Panc1 (cell line): ENCODE measurements around the gene CPLX1. TPM values are rescaled to one million over a fixed set of nuclear protein-coding genes. Genes with fewer than 3 reads are reported as not detected.

Source experiments
- ATAC-seq: fragments of 200-7000 bp; cut with Tn5 transposase; 2 replicates; pipeline ENCODE4 v1.9.1; 2020; ENCODE audit warnings: mild to moderate bottlenecking, moderate library complexity
- BruUV-seq: library from RNA; stranded (reverse); fragments of 400-500 nt; replicated peaks from 2 replicates; lab custom pipeline; 2021; lab: Mats Ljungman, UMichigan
- CTCF ChIA-PET: fragments of 300-600 bp; sonication (Branson Sonifier 250); formaldehyde crosslinking; loops from one replicate; lab custom pipeline; 2022; ENCODE audit warnings: antibody characterized with exemption; lab: Charles Lee
- POLR2A ChIA-PET: fragments of 300-600 bp; sonication (Branson Sonifier 250); formaldehyde crosslinking; loops from one replicate; lab custom pipeline; 2022; ENCODE audit warnings: antibody characterized with exemption; lab: Charles Lee
- DNase-seq: peaks from one replicate; pipeline ENCODE4 v3.0.0-alpha.2; 2010; ENCODE audit warnings: low read depth, low spot score
- H3K27ac ChIP-seq: 2 replicates; pipeline ENCODE4 v1.5.1; 2011; ENCODE audit warnings: mild to moderate bottlenecking, low read length, inconsistent platforms
- H3K27me3 ChIP-seq: fragments of 200-500 bp; sonication (Bioruptor generic); 2 replicates; pipeline ENCODE4 v1.6.0; 2014; ENCODE audit warnings: low read length, inconsistent platforms; ENCODE audit not compliant: control insufficient read depth, insufficient read depth
- H3K36me3 ChIP-seq: fragments of 200-500 bp; sonication (Bioruptor generic); 2 replicates; pipeline ENCODE4 v1.5.1; 2014; ENCODE audit warnings: inconsistent platforms, mild to moderate bottlenecking, low read length, moderate library complexity; ENCODE audit not compliant: control insufficient read depth, insufficient read depth
- H3K4me1 ChIP-seq: 2 replicates; pipeline ENCODE4 v1.5.1; 2011; ENCODE audit warnings: inconsistent platforms, mild to moderate bottlenecking, low read length, moderate library complexity; ENCODE audit not compliant: control insufficient read depth, insufficient read depth
- H3K4me3 ChIP-seq, 2 experiments: 2 replicates each; pipeline ENCODE4 v1.5.1; 2011 to 2012; ENCODE audit warnings: low read depth in 2 of 2, low read length in 2 of 2, mild to moderate bottlenecking in 2 of 2, inconsistent platforms in 1 of 2, moderate library complexity in 1 of 2
- H3K9me3 ChIP-seq: fragments of 200-500 bp; sonication (Bioruptor generic); 2 replicates; pipeline ENCODE4 v1.5.1; 2014; ENCODE audit warnings: low read depth, mild to moderate bottlenecking, inconsistent platforms, low read length, moderate library complexity; ENCODE audit not compliant: control insufficient read depth, insufficient read depth
- CTCF ChIP-seq: fragments of 450-650 bp; IDR thresholded peaks from 2 replicates; pipeline ENCODE4 v1.5.1; 2017; ENCODE audit warnings: mild to moderate bottlenecking
- POLR2AphosphoS5 ChIP-seq: IDR thresholded peaks from 2 replicates; pipeline ENCODE4 v1.6.1; 2012; ENCODE audit warnings: mild to moderate bottlenecking, low read depth, low read length, moderate library complexity
- SIN3A ChIP-seq: IDR thresholded peaks from 2 replicates; pipeline ENCODE4 v1.6.1; 2012; ENCODE audit warnings: low read depth, mild to moderate bottlenecking, low read length, moderate library complexity, borderline replicate concordance; ENCODE audit not compliant: insufficient read depth
- TCF7L2 ChIP-seq: IDR thresholded peaks from 2 replicates; pipeline ENCODE4 v1.6.1; 2011; ENCODE audit warnings: mild to moderate bottlenecking, low read depth, low read length, inconsistent platforms
- in situ Hi-C: cut with HindIII; loops from 2 replicates; pipeline ENCODE4 v1.10.0; 2016; ENCODE audit warnings: low sequenced_read_pairs, low pct_unique_long_range_greater_than_20kb
- intact Hi-C: fragments of 100-400 bp; cut with micrococcal nuclease; formaldehyde crosslinking; loops from one replicate; pipeline ENCODE4 v1.10.0; 2022; ENCODE audit not compliant: unreplicated experiment
- total RNA-seq: library from RNA; stranded (reverse); gene quantifications from one replicate; pipeline ENCODE4 v1.2.1, GENCODE V29; 2021; ENCODE audit not compliant: unreplicated experiment
- TF ChIP-seq, protein P1 (sequence below), 2 experiments: IDR thresholded peaks; 2 replicates each; pipeline ENCODE4 v1.6.1; 2011 to 2012; ENCODE audit warnings: low read depth in 2 of 2, control low read depth in 1 of 2, low read length in 1 of 2, mild to moderate bottlenecking in 1 of 2, moderate library complexity in 1 of 2; ENCODE audit not compliant: insufficient read depth in 1 of 2

The CPLX1 gene
- total RNA-seq, 1 experiment from 2014 or later: 6.7 TPM

- no peaks in the 10 kb centered on the region for H3K9me3 ChIP-seq
- in situ Hi-C loops (no loop called here), intact Hi-C loops (no loop called here)
- DNase-seq: no peak
- ChIA-PET CTCF (interaction anchor here (0.6 kb wide), 1 partner anchor 100 kb away, joined by 3 read pairs; no protein-coding TSS in a partner anchor), POLR2A (interaction anchor here (0.7 kb wide), 1 partner anchor 164 kb away, joined by 10 read pairs; no protein-coding TSS in a partner anchor)
- peak overlapping the region; percentile 48; the same call in 1 of the 2 replicates for H3K27ac ChIP-seq
- peaks cover 2% of the 10 kb centered on the region; the same call in 1 of the 2 replicates for H3K36me3 ChIP-seq
- peaks cover 40% of the 10 kb centered on the region for H3K4me1 ChIP-seq
- H3K27me3 ChIP-seq: no peaks in the 10 kb centered on the region
- peak; percentile 48 for ATAC-seq
- no peak overlapping the region for H3K4me3 ChIP-seq
- BruUV-seq: TSS peak; percentile 29
- TF ChIP-seq TCF7L2 (no peak), POLR2AphosphoS5 (peak; percentile 53), SIN3A (no peak), CTCF (no peak)
Observed at GRCh38 chr4:766559-767283, 59.2 kb downstream of the CPLX1 start.

DNA sequence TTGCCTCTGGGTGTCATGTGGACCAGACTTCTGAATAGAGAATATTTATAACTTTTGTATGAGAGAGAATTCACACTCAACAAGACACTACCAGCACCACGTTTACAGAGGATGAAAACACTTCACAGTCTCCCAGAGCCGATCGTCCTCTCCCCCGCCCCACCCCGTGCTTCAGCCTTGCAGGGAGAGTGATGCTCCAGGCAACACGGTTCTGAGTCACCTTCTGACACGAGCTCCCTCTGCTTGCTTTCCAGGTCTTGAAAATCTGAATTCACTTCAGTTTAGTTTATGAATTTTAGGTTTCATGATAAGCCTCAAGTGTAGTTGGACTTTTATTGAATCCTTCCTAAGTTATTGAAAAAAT is 59.8 kb downstream of the CPLX1 start:
- no peak for DNase-seq
- ChIA-PET POLR2A (no interaction called here), CTCF (interaction anchor here (0.6 kb wide), 1 partner anchor 99 kb away, joined by 3 read pairs; no protein-coding TSS in a partner anchor)
- TF ChIP-seq, protein P1, sequence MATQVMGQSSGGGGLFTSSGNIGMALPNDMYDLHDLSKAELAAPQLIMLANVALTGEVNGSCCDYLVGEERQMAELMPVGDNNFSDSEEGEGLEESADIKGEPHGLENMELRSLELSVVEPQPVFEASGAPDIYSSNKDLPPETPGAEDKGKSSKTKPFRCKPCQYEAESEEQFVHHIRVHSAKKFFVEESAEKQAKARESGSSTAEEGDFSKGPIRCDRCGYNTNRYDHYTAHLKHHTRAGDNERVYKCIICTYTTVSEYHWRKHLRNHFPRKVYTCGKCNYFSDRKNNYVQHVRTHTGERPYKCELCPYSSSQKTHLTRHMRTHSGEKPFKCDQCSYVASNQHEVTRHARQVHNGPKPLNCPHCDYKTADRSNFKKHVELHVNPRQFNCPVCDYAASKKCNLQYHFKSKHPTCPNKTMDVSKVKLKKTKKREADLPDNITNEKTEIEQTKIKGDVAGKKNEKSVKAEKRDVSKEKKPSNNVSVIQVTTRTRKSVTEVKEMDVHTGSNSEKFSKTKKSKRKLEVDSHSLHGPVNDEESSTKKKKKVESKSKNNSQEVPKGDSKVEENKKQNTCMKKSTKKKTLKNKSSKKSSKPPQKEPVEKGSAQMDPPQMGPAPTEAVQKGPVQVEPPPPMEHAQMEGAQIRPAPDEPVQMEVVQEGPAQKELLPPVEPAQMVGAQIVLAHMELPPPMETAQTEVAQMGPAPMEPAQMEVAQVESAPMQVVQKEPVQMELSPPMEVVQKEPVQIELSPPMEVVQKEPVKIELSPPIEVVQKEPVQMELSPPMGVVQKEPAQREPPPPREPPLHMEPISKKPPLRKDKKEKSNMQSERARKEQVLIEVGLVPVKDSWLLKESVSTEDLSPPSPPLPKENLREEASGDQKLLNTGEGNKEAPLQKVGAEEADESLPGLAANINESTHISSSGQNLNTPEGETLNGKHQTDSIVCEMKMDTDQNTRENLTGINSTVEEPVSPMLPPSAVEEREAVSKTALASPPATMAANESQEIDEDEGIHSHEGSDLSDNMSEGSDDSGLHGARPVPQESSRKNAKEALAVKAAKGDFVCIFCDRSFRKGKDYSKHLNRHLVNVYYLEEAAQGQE (IDR thresholded peaks at IDR 0.05; ENCODE audit: insufficient read depth in 1 of 2, low read depth in 2 of 2, low read length in 1 of 2): no peak
- TF ChIP-seq TCF7L2 (no peak), CTCF (no peak), SIN3A (no peak), POLR2AphosphoS5 (no peak; the same call in 1 of the 2 replicates)
- no TSS peak for BruUV-seq
- peak overlapping the region; percentile 48; the same call in 1 of the 2 replicates for H3K27ac ChIP-seq
- H3K27me3 ChIP-seq: no peaks in the 10 kb centered on the region
- in situ Hi-C loops: no loop called here
- intact Hi-C loops: no loop called here
- H3K4me1 ChIP-seq: peaks cover 40% of the 10 kb centered on the region
- no peak overlapping the region for H3K4me3 ChIP-seq
- ATAC-seq: peak; percentile 75
- no peaks in the 10 kb centered on the region for H3K9me3 ChIP-seq
- H3K36me3 ChIP-seq: peaks cover 2% of the 10 kb centered on the region; the same call in 1 of the 2 replicates
